Right hindlimb (tissue), 1 donor: ENCODE measurements around the gene TRRAP.
A peak's percentile ranks its signal among the peaks of the same experiment; 100 is the strongest.
"Not testable (repeated sequence)": the region's sequence is repeated elsewhere in the genome, so short reads cannot be mapped to it uniquely, and the experiment has no call there.

ENCODE experiments used
- DNase-seq: peaks from one replicate; pipeline ENCODE4 v3.0.0-alpha.2; 2018

Gene TRRAP

GRCh38 chr7:98866765-98867164 is 11.6 kb upstream of the TRRAP start:
- DNase-seq, result no peak

GRCh38 chr7:98868450-98868849 is 9.9 kb upstream of the TRRAP start:
- DNase-seq, result no peak

GRCh38 chr7:98869027-98869596 is 9.2 kb upstream of the TRRAP start:
- DNase-seq, result no peak

GRCh38 chr7:98869597-98870120 is 8.7 kb upstream of the TRRAP start, which contains the start of gene TMEM130:
TSS of gene TMEM130 (minus strand) at chr7:98870014. CDS start at chr7:98869861, 153 bp downstream.
- DNase-seq, result no peak

- peak; percentile 67 for DNase-seq
Measured at GRCh38 chr7:98870121-98870651, 8.1 kb upstream of the TRRAP start.

- DNase-seq, result no peak
Measured at GRCh38 chr7:98870807-98871491, 7.4 kb upstream of the TRRAP start.

- no peak for DNase-seq
Measured at GRCh38 chr7:98872328-98872924, 5.9 kb upstream of the TRRAP start.

GRCh38 chr7:98873610-98874009 is 4.7 kb upstream of the TRRAP start:
- not testable (repeated sequence) for DNase-seq

- DNase-seq, result no peak
Measured at GRCh38 chr7:98874942-98875341, 3.4 kb upstream of the TRRAP start.

- no peak for DNase-seq
Measured at GRCh38 chr7:98875501-98875900, 2.8 kb upstream of the TRRAP start.

GRCh38 chr7:98877146-98877545 is 1.2 kb upstream of the TRRAP start:
- DNase-seq, result no peak

- no peak for DNase-seq
Measured at GRCh38 chr7:98877692-98878364, 504 bp upstream of the TRRAP start.

- no peak for DNase-seq
Measured at GRCh38 chr7:98879198-98879978, 1.1 kb downstream of the TRRAP start.

- no peak for DNase-seq
Measured at GRCh38 chr7:98879979-98880315, 1.6 kb downstream of the TRRAP start.

GRCh38 chr7:98880485-98880884 is 2.2 kb downstream of the TRRAP start:
- no peak for DNase-seq

- DNase-seq, result no peak
Measured at GRCh38 chr7:98881561-98882315, 3.4 kb downstream of the TRRAP start.

- DNase-seq, result no peak
Measured at GRCh38 chr7:98884416-98884815, 6.1 kb downstream of the TRRAP start.

- no peak for DNase-seq
Measured at GRCh38 chr7:98887038-98887437, 8.7 kb downstream of the TRRAP start.

- no peak for DNase-seq
Measured at GRCh38 chr7:98892609-98893008, 14.3 kb downstream of the TRRAP start.

- DNase-seq, result no peak
Measured at GRCh38 chr7:98899816-98900215, 21.5 kb downstream of the TRRAP start.

- DNase-seq, result no peak
Measured at GRCh38 chr7:98900815-98901214, 22.5 kb downstream of the TRRAP start.

- no peak for DNase-seq
Measured at GRCh38 chr7:98902523-98902922, 24.2 kb downstream of the TRRAP start.
